NCI-H446 treated with DMSO at 0.1 percent for 48 hours (cell line): ENCODE results near the gene MAL.

Source experiments
- DNase-seq: peaks from one replicate; lab custom pipeline; 2025; lab: John Stamatoyannopoulos, UW

MAL gene

GRCh38 chr2:94996305-94997100, 29.0 kb upstream of the MAL start:
- DNase-seq: no peak

DNA sequence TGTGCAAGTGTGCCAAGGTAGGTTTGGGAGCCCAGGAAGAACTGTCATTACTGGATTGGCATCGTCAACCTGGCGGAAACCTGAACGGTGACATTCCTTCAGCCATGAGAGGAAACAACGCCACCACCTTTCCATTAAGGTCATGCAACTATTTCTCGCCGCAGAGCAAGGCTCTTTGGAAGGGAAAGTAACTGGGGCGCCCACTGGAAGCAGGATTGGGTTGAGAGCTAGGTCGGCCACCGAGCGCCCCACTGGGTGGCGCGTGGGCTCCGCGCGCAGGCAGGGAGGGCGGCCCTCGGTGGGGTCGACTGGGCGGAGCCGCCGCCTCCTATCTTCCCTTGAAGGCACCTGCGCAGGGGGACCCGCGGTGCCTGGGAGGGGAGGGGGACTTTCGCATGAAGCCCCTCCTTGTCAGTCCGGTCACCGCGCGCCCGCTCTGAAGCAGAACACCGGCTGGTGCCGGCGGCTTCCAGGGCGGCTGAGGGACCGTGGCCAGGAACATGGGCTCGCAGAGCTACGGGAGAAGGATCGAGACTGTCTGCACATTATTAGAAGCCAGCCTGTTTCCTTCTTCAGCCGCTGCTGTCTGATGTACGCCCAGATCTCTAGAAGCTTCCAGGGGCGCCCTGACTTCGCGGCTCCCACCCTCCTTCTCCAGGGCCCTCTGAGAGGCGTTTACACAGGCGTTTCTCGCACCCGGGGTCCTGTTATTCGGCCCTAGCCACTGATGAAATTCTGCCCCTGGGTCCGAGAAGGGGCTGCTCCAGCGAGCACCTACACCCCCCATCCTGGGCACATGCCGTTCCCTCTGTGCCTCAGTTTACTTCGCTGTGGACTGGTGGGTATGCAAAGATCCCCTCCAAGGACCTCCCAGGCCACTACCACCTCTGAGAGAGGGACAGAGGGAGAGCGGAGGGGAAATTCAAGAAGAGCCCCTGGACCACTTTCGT, 27.3 kb upstream of the MAL start:
- DNase-seq: no peak

DNA sequence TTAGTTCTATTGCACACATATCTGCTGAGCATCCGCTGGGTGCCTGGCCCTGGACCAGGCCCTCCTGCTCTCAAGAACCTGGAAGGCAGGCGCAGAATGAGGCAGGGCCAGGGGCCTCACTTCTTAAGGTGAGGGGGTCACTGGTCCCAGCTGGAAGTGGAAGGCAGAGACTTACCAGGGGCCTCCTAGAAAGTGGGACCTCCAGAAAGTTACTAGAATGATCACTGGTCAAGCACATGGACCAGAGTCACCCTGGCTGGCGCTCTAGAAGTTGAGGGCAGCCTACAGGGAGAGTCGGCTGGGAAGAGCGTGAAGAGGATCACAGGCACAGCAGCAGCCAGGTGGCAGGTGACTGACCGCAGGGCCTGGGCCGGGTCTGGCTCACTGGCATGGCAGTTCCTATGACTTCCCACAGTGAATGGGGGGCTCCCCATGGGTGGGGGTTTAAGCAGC, 26.1 kb upstream of the MAL start:
- no peak for DNase-seq

DNA sequence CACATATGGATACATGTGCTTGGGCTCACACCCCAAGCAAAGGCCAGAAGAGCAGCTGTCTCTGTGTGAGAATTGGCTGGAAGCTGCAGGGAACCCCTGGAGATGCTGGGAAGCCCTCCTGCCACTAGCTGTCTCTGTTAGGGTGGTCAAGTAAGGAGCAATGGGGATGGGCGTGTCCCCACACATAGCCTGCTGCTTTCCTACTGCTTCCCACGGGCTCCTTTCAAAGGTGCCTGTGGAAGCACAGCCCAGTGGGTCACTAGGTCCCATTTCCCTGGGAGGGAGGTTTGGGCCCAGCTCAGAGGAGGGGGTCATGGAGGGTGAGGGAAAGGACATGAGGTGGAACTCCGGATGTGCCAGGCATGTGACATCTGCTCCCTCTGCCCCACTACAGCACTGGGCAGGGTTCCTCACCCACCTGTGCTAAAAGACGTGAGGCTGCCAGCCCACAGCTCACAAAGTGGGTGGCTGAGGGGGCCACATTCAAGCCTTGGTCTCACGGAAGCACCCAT, 24.4 kb upstream of the MAL start:
- no peak for DNase-seq

DNA sequence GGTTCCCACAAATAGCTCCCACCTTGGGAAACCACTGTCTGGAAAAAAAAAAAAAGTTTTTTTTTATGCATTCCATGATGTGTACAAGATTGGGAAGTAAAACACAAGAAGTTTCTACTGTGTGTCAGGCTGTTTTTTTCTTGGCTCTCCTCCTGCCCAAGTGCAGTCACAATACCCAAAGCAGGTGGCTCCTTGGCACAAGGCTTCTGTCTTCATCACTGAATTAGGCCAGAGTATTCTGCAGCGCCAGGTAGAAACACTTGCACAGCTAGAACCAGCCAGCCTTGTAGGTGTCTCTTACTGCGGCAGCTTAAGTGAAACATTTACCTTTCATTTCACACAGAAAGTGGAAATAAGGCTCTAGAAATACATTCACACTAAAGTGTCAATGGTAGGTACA, 23.8 kb upstream of the MAL start:
- no peak for DNase-seq

DNA sequence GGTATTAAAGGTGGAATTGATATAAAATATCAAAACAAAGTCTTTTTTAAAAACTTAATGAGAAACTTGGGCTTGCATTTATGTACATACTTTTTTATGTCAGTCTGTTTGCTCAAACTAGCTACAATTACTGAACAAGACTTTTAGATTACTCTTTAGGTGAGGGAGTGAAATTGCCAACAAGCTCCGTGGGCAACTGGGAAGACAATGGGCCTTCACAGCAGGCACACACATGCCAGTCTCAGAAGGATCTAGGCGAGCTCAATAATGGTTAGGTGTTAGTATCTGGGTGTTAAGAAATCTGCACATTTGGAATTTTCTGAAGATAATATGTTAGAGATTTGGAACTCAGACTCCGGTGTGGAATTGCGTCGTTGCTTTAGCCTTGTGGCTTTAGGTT, 23.0 kb upstream of the MAL start:
- no peak for DNase-seq

DNA sequence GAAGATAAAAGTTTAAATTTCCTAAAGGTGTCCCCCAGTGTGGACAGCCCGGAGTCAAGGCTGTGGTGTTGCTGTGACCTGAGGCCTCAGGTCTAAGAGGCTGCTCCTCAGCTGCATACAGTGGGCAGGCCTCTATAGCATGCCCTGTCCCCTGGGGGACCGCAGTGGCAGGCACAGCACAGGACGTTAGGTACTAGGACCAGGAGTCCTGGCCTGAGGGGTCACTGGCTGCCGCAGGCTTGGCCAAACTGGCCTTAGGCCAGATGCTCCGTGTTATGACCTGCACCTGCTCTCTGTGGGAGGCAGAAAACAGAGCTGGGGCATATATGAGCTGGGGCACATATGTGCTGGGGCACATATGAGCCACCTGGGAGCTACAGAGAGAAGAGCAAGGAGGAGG, 21.2 kb upstream of the MAL start:
- DNase-seq: no peak

- DNase-seq: no peak
Measured at GRCh38 chr2:95004711-95005110, 20.8 kb upstream of the MAL start.

DNA sequence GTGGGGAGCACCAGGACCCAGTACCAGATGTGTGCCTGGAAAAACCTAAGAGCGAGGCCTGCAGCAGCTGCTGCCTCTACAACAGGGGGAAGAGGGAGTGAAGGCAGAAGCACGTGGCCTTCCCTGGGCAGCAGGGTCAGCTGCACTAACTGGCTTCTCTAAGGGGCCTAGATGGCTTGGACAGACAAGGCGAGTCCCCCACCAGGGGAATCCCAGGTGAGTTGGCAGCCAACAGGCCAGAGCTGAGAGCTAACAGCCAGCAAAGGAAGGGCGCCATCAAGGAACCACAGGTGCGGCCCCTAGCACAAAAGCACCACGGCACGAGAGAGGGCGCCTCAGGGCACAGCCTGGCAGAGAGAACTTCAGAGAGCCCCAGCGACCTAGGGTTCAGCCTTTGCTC, 19.8 kb upstream of the MAL start:
- no peak for DNase-seq

- DNase-seq: no peak
Measured at GRCh38 chr2:95006588-95006987, 18.9 kb upstream of the MAL start.

- no peak for DNase-seq
Measured at GRCh38 chr2:95007031-95007609, 18.4 kb upstream of the MAL start.

GRCh38 chr2:95007822-95008221, 17.7 kb upstream of the MAL start:
- DNase-seq: no peak

DNA sequence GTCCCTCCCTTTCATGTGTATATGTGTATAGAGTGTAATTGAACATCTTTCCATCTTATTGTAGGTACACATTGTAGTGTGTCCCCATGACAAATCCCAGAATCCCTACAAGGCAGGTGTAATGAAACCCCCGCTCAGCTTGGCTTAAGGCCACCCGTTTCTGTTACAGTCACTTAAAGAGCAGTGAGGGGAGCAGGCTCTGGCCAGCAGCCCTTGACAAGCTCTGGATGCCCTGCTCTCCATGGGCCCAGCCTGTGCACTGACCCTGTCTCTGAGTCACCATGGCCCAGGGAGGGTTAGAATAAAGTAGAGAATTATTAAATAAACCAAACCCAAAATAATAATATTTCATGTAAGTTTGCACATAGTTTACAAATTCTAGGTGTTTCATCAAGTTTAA, 17.2 kb upstream of the MAL start:
- no peak for DNase-seq

DNA sequence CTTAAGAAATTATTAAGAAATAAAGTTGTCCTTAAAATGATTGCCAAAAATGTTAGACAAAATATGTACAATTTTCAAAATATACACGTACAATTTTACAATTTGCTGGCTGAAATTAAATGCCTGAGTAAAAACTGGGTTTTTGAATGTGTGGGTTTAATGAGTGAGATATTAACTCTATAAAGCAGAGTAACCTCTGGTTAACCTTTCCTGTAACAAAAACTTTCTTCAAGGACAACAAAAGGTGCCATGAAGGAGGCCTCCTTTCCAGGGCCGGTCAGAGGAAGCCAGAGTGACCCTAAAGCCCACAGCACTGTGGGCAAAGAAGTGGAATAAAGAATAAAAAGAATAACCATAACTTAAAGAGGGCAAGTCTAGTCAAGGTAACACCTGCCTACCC, 16.5 kb upstream of the MAL start:
- DNase-seq: no peak

DNA sequence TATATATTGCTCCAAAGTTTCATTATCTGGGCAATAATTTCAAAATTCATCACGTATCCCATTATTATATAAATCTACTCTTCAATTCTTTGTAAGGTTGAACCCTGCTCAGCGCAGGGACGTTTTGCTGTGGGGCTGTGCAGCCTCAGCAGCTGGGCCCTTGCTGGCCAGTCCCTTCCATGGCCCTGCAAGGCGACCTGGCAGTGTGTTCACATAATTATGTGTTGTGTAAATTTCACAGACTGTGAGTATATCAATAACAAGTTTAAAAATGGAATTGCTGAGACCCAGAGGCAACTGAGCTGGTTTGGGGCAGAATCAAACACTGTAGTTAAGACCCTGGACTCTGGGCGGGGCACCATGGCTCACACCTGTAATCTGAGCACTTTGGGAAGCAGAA, 16.1 kb upstream of the MAL start:
- DNase-seq: no peak

DNA sequence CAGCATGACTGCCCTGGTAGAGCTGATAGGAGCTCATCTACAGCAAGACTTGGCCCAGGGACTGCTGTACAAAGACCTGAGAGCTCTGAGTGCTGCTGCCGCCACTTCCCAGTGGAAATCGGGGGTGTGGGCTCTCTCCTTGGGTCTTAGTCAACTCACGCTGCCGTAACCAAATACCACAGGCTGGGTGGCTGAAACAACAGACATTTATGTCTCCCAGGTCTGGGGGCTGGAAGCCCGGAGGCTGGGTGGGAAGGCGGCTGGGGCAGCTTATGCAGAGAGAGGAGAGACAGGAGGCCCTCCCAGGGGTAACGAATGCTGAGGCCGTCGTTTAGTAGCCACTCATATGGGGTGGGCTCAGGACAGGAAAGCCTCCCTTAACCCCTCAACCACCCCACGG, 15.4 kb upstream of the MAL start:
- DNase-seq: no peak

DNA sequence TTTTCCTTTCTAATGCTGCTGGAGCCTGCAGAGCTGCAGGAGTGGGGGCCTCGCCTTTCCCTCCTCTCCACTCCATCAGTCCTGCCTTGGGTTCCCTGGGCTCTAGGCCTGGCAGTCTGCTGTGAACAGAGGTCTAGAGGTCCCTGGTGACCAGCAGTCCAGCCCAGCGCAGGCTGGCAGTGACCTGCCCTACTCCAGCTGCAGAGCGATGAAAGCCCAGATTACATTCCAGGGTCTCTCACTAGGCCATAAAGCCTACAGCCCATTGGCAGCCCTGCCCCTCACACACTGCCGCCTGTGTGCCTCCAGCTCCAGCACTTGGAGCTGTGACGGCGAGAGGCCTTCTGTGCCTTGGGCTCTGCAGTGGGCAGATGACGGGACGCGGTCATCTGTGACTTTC, 14.8 kb upstream of the MAL start:
- DNase-seq: no peak

DNA sequence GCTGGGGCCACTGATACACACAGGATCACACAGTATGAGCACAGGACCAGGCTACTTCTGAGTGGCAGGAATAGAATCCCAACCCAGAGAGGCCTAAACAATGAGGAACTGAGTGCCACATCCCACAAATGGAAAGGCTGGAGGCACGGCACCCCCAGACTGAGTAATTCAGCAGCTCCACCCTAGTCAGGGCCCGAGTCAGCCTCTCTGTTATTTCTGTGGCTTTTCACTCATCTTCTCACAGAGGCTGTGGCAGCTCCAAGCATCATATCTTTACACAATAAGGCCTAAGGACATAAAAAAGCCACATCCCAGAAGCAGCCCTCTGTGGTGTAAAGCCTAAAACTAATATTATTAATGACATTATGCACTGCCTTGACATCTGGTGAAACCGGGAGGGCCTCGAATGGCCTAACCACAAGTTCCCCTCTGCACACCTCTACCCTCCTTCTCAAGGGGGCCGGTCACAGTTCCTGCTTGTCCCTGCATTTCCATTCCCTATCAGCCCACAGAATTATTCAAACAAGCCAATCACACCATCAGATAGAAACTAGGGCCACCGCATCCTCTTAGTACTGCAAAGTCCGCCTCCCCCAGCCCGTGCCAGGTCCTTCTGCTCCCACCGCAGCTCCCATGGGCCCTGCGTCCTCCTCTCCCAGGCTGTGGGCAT, 12.5 kb upstream of the MAL start:
- no peak for DNase-seq

DNA sequence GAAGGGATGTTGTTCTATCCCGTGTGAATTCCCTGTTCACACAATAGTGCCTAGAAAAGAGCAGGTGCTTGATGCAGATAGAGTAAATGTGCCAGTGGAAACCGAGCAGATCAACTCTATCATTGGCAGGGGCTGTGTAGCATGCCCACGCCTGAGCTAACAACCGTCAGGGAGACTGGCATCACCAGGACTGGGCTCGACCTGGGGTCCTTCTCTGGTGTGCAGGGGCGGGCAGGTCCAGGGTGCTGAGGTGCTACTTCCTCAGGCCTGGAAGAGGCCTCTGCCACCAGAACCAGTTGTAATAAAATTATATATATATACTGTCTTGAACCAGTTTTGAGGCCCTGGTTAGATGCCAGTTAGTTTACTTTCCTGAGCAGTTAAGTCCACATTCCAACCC, 11.8 kb upstream of the MAL start:
- no peak for DNase-seq

GRCh38 chr2:95014126-95014708, 11.3 kb upstream of the MAL start:
- no peak for DNase-seq

GRCh38 chr2:95015261-95015912, 10.1 kb upstream of the MAL start:
- DNase-seq: no peak
